ENCODE measurements around the gene BAAT. TPM values are rescaled to one million over a fixed set of nuclear protein-coding genes. Genes with fewer than 3 reads are reported as not detected.

The BAAT gene
- total RNA-seq, 2 donors from 2014 or later = 0.07 TPM; not detected in 1

DNA sequence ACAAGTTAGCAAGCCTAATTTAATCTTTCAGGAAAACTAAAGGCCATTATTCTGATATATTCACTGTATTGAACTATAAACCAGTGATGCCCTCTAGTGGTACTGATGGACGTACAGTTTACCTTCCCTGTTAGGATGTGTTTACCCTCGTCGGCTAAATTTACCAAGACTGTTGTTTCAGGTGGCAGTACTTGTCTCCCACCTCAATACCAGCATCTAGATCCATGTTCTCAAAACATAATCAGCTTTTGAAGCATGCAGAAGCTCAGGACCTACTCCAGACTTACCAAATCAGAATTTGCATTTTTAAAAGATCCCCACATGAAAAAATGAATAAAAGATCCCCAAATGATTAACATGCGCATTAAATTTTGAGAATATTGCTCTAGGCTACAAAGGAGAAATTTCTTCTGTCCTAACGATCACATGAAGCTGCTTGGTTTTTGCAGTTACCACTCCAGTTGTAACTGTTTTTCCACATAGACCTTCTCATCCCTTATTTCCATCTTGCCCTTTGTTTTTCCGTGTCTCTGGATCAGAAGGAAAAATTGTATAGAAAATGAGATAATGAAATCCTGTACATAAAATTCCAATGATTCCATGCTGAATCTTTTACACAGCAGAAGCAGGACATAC, 3.2 kb upstream of the BAAT start:
- Mint-ChIP-seq H3K36me3 (peaks cover 22% of the 10 kb centered on the region), H3K27ac (no peak overlapping the region), H3K27me3 (no peaks in the 10 kb centered on the region), H3K4me3 (no peak overlapping the region), H3K9me3 (peaks cover 9% of the 10 kb centered on the region), H3K4me1 (ENCODE audit: low read depth in 2 of 2) (peaks cover 12 to 20% of the 10 kb centered on the region in 2 donors)
- DNase-seq (ENCODE audit: low spot score) (no peak), ATAC-seq (no peak)

DNA sequence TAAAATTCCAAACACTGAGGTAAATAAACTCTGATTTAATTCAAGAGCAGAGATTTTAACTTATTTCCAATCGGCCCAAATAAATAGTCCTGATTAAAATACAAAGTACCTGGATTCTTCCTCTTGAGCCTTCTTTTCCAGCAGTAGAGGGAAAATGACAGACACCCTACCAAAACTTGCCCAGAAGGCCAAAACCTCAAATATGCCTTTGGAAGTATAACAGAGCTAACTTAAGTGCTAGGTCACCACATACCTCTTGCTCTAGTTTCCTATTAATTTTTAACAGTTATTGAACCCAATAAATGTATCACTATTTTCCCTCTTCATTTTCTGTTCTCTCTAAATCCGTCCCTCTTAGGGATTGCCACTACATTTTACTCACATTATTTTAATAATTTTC, 1.4 kb downstream of the BAAT start:
- H3K4me1 Mint-ChIP-seq (ENCODE audit: low read depth in 2 of 2) = no peaks in the 10 kb centered on the region
- H3K27me3 Mint-ChIP-seq = peaks cover 0 to 6% of the 10 kb centered on the region in 2 donors
- H3K27ac Mint-ChIP-seq = no peak overlapping the region
- H3K36me3 Mint-ChIP-seq = no peaks in the 10 kb centered on the region
- no peak overlapping the region for H3K4me3 Mint-ChIP-seq
- no peak for DNase-seq (ENCODE audit: low spot score)
- ATAC-seq = no peak
- peaks cover 12% of the 10 kb centered on the region for H3K9me3 Mint-ChIP-seq

DNA sequence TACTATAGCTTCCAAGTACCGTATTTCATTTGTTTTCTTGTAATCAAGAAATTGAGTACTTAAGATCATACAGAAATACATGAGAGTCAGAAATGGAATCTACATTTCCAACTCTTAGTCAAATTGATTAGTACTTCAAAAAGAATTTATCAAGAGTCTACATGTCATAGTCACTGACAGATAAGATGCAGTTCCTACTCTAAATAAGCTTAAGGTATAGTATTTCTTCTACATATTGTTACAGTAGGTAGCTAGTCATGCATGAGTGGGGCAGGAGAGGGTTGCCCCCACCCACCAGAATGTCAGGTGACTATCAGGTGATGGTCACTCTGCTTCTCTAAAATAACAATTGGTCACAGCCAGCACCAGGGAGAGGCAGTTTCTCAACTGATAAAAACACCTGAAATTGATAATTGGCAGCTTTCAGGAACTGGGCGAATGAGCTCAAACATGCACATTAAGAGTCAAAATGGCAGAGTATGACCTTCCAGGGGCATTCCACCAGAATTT, 2.9 kb downstream of the BAAT start:
- ATAC-seq = no peak
- Mint-ChIP-seq H3K36me3 (peaks cover 5% of the 10 kb centered on the region), H3K27me3 (peaks cover 0 to 18% of the 10 kb centered on the region in 2 donors), H3K4me1 (ENCODE audit: low read depth in 2 of 2) (no peaks in the 10 kb centered on the region), H3K4me3 (no peak overlapping the region), H3K9me3 (peaks cover 12% of the 10 kb centered on the region), H3K27ac (no peak overlapping the region)
- DNase-seq (ENCODE audit: low spot score) = no peak

DNA sequence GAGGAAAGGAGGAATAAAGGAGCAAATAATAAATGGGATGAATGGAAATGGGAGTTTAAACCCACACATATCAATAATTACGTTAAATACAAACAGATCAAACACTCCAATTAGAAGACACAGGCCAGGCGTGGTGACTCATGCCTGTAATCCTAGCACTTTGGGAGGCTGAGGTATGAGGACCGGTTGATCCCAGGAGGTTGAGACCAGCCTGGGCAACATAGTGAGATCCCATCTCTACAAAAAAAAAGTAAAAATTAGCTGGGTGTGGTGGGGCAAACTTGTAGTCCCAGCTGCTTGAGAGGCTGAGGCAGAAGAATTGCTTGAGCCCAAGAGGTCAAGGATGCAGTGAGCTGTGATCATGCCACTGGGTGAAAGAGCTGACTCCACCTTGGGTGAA, 3.7 kb downstream of the BAAT start:
- Mint-ChIP-seq H3K4me3 (no peak overlapping the region), H3K4me1 (ENCODE audit: low read depth in 2 of 2) (no peaks in the 10 kb centered on the region), H3K9me3 (peaks cover 12% of the 10 kb centered on the region), H3K36me3 (peaks cover 9% of the 10 kb centered on the region), H3K27me3 (peaks cover 7 to 23% of the 10 kb centered on the region in 2 donors), H3K27ac (no peak overlapping the region)
- DNase-seq (ENCODE audit: low spot score) (no peak), ATAC-seq (no peak)

DNA sequence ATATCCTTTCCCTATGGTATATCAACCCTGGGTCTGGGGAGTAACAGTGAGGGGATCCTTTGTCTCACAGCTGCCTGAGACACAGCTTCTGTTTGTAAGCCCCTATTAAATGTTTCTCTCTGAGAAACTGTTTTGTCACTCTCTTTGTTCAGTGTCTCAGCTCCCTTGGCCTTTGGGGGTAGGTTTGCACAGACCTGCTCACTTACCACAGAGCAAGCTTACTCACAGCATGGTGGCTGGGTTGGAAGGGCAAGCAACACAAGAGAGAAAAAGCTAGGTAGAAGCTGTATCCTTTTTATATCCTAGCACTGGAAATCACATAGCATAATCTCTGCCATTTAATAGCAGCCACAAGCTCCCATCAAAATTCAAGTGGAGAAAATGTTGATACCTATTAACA, 4.5 kb downstream of the BAAT start:
- peaks cover 13% of the 10 kb centered on the region for H3K36me3 Mint-ChIP-seq
- H3K4me3 Mint-ChIP-seq = no peak overlapping the region
- peaks cover 11 to 28% of the 10 kb centered on the region in 2 donors for H3K27me3 Mint-ChIP-seq
- no peak for ATAC-seq
- H3K9me3 Mint-ChIP-seq = peaks cover 9% of the 10 kb centered on the region
- no peak overlapping the region for H3K27ac Mint-ChIP-seq
- H3K4me1 Mint-ChIP-seq (ENCODE audit: low read depth in 2 of 2) = no peaks in the 10 kb centered on the region
- no peak for DNase-seq (ENCODE audit: low spot score)

DNA sequence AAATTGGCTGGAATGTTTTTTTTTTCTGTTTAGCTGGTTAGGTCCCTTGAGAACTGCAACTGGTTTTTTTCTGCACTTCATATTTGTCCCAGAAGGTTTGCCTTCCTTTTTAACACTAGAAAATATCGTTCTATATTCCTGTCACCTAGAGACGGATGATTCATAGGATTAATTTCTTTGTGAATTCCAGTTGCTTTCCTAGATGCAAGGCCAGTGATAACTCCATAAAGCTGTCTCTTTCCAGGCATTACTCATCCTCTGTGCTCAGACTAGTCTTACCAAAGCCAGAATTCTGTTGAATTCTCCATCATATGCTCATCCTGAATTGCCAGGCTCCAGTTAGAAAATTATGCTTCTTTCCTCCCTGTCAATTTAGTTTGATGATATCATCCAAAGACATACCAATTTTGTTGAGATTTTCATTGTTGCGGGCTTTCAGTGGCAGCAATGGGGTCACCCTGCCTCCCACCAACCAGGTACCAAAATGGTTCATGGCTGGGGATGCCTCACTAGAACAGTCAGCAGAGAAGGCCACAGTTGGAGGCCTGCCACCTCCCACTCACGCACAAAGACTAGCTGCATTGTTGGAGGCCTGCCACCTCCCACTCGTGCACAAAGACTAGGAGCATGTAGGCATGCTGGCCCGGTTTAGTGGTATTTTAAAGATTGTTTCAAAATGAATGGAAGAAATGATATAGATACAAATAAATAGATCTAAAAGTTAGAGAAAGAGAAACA, 8.5 kb downstream of the BAAT start:
- H3K36me3 Mint-ChIP-seq = peaks cover 13% of the 10 kb centered on the region
- H3K27me3 Mint-ChIP-seq = peaks cover 17 to 35% of the 10 kb centered on the region in 2 donors
- ATAC-seq (no peak), DNase-seq (ENCODE audit: low spot score) (no peak)
- no peak overlapping the region for H3K27ac Mint-ChIP-seq
- H3K4me1 Mint-ChIP-seq (ENCODE audit: low read depth in 2 of 2) = no peaks in the 10 kb centered on the region
- no peak overlapping the region for H3K4me3 Mint-ChIP-seq
- H3K9me3 Mint-ChIP-seq = peaks cover 3% of the 10 kb centered on the region

DNA sequence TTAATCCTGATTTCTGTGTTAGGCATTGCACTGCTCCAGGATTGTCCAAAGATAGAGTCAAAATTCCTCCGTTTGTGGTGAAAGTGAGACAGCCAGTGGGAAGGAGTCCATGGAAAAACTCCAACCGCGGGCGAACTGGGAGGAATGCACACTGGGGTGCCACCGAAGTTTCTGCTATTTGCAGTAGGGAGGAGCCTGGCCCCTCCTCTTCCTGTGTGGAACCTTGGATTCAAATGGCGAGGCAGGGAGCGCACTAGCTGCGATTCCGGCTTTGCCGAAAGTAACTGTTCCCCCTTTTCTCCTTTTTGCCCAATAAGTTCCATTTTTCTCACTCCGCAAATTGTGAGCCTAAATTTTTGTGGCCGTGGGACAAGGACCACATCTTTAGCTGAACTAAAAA, 9.3 kb downstream of the BAAT start:
- H3K4me1 Mint-ChIP-seq (ENCODE audit: low read depth in 2 of 2) = no peaks in the 10 kb centered on the region
- no peak overlapping the region for H3K4me3 Mint-ChIP-seq
- H3K9me3 Mint-ChIP-seq = peaks cover 3% of the 10 kb centered on the region
- H3K27ac Mint-ChIP-seq = no peak overlapping the region
- no peak for ATAC-seq
- peaks cover 13% of the 10 kb centered on the region for H3K36me3 Mint-ChIP-seq
- no peak for DNase-seq (ENCODE audit: low spot score)
- H3K27me3 Mint-ChIP-seq = peaks cover 19 to 39% of the 10 kb centered on the region in 2 donors

DNA sequence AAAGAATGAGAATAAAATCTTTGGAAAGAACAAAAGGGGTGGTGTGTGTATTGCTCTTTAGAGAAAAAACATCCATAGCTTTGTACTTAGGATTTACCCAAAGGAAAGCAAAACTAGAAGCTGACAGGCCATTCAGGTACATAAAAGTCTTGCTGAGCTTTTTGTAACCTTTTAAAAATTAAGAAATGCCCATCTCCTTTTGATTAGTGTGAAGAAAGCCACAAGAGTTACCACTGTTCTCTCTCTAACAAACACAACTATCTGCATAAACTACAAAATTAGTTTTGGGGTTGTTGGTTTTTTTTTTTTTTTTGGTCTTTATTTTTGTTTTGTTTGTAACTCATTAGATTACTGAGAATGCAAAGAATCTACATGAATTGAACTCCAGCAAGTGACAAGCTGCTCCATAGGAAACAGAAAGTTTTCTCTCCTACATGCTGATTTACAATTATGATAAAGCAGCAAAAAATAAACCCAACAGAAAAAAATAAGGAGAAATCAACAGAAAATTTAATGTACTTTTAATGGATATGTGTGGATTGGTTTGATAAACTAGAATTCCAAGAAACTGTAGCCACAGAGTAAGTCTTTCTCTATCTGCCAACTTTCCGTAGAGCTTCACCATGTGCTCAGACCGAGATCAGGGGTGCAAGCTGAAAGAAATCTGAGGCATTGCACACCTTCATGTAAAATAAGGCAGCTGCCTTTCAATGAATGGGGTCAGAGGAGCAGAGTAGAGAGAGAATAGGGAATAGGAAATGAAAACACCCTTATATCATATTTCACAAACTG, 12.3 kb downstream of the BAAT start:
- Mint-ChIP-seq H3K36me3 (peaks cover 8% of the 10 kb centered on the region), H3K27me3 (peaks cover 19 to 35% of the 10 kb centered on the region in 2 donors), H3K4me3 (no peak overlapping the region), H3K9me3 (no peaks in the 10 kb centered on the region), H3K27ac (no peak overlapping the region), H3K4me1 (ENCODE audit: low read depth in 2 of 2) (no peaks in the 10 kb centered on the region)
- no peak for ATAC-seq
- no peak for DNase-seq (ENCODE audit: low spot score)

DNA sequence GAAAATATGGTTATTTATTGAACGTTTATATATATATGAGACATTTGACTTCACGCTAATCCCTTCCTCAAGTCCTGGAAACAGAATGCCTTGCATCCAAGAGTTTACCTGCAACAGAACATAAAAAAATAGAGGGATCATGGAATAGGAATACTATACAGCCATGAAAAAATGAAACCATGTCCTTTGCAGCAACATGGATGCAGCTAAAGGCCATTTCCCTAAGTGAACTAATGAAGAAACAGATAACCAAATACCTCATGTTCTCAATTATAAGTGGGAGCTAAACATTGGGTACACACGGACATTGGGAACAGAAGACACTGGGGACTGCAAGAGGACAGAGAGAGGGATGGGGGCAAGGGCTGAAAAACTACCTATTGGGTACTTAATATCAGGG, 13.0 kb downstream of the BAAT start:
- ATAC-seq (no peak), DNase-seq (ENCODE audit: low spot score) (no peak)
- Mint-ChIP-seq H3K9me3 (no peaks in the 10 kb centered on the region), H3K4me1 (ENCODE audit: low read depth in 2 of 2) (no peaks in the 10 kb centered on the region), H3K36me3 (peaks cover 8% of the 10 kb centered on the region), H3K27me3 (peaks cover 19 to 36% of the 10 kb centered on the region in 2 donors), H3K4me3 (no peak overlapping the region), H3K27ac (no peak overlapping the region)

DNA sequence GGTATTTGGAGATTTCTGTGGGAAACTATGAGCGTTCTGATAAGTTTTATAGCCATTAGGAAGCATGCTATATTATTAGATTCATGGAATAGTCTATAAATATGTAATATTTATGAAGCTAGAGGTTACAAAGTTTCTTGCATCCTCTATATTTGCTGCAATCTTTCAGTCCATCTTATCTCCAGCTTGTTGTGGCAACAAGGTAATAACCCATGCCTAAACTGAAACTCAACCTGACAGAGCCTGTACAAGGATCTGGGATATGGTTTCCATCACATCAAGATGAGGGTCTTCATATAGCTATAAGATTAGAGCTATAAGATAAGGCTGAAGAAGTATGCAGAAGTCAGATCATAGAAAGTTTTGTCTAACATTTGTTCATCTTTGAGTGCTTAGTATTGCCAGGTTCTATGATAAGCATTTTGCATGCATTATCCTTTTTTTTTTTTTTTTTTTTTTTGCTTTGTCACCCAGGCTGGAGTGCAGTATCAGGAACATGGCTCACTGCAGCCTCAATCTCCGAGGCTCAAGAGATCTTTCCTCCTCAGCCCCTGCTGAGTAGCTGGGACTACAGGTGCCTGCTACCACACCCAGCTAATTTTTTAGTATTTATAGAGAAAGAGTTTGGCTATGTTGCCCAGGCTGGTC, 14.8 kb downstream of the BAAT start:
- H3K36me3 Mint-ChIP-seq = no peaks in the 10 kb centered on the region
- no peak overlapping the region for H3K4me3 Mint-ChIP-seq
- no peak for DNase-seq (ENCODE audit: low spot score)
- no peak for ATAC-seq
- no peaks in the 10 kb centered on the region for H3K4me1 Mint-ChIP-seq (ENCODE audit: low read depth in 2 of 2)
- no peak overlapping the region for H3K27ac Mint-ChIP-seq
- no peaks in the 10 kb centered on the region for H3K9me3 Mint-ChIP-seq
- H3K27me3 Mint-ChIP-seq = peaks cover 8 to 32% of the 10 kb centered on the region in 2 donors

DNA sequence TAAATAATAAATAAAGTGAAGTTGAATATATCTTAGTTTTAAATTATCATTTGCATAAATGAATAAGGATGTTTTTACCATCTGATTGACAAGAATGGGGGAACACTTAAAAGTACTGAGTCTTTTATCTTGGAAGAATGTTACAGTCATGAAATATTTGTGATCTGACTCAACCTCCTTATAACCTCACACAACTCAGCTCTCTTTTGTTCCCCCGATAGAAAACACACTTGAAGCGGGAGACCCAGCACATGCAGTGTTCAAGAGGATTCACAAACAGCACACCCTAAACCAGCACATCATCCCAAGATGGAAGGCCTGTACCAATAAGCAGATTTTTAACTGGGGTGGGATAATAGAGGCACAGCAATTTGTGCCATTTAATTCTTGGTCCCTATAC, 15.5 kb downstream of the BAAT start:
- Mint-ChIP-seq H3K9me3 (no peaks in the 10 kb centered on the region), H3K4me1 (ENCODE audit: low read depth in 2 of 2) (no peaks in the 10 kb centered on the region), H3K27me3 (peaks cover 9 to 32% of the 10 kb centered on the region in 2 donors), H3K27ac (no peak overlapping the region), H3K4me3 (no peak overlapping the region), H3K36me3 (no peaks in the 10 kb centered on the region)
- no peak for DNase-seq (ENCODE audit: low spot score)
- ATAC-seq = no peak

DNA sequence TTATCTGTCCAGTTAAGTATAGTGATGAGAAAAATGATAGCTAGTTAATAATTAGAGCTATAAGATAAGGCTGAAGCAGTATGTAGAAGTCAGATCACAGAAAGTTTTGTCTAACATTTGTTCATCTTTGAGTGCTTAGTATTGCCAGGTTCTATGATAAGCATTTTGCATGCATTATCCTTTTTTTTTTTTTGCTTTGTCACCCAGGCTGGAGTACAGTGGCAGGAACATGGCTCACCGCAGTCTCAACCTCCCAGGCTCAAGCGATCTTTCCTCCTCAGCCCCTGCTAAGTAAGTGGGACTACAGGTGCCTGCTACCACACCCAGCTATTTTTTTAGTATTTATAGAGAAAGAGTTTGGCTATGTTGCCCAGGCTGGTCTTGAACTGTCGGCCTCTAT, 17.5 kb downstream of the BAAT start:
- Mint-ChIP-seq H3K4me3 (no peak overlapping the region), H3K9me3 (no peaks in the 10 kb centered on the region)

DNA sequence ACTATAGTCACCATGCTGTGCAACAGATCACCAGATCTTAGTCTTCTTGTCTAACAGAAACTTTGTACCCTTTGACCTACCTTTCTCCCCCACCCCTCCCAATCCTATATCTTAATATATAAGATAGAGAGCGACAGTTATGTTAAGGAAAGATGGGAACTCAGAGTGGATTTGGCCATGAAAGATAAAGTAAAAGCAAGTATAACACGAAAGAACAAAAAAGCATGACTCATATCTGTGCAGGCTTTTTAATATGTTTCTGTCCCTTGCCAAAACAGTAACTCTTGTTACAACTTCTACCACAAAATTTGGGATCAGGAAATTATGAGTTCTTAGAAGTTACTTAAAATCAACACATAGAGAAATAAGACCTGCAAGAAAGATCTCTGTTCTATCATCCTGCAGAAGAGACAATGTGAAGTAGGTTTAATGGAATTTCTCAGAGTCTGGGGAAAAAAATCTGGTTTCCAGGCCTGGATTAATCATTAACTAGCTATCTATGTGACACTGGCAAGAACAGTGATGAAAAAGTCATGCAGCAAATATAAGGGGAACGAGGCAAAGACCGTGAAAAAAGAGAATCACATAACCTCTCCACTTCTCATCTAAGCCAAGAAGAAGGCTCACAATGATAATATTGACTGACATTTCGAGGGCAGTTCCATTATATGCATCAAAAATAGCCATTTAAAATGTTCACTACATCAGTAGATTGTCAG, 18.6 kb downstream of the BAAT start:
- Mint-ChIP-seq H3K27me3 (peaks cover 7 to 25% of the 10 kb centered on the region in 2 donors), H3K27ac (no peak overlapping the region), H3K36me3 (no peaks in the 10 kb centered on the region), H3K9me3 (no peaks in the 10 kb centered on the region), H3K4me1 (ENCODE audit: low read depth in 2 of 2) (no peaks in the 10 kb centered on the region), H3K4me3 (no peak overlapping the region)
- ATAC-seq = no peak
- DNase-seq (ENCODE audit: low spot score) = no peak

More for the DNA sequence above, 17.5 kb downstream of the BAAT start:
- Mint-ChIP-seq H3K4me1 (ENCODE audit: low read depth in 2 of 2) (no peaks in the 10 kb centered on the region), H3K36me3 (no peaks in the 10 kb centered on the region), H3K27me3 (peaks cover 11 to 32% of the 10 kb centered on the region in 2 donors), H3K27ac (no peak overlapping the region)
- DNase-seq (ENCODE audit: low spot score) = no peak
- no peak for ATAC-seq
